H1 (cell line): Measurements from ENCODE around the gene FANK1. TPM values are rescaled to one million over a fixed set of nuclear protein-coding genes. Genes with fewer than 3 reads are reported as not detected.

Experiments
- BACH1 ChIP-seq: IDR thresholded peaks from 2 replicates; pipeline ENCODE4 v1.6.1; 2012; ENCODE audit warnings: low read length, improper control_type of control experiment
- BRCA1 ChIP-seq: IDR thresholded peaks from 2 replicates; pipeline ENCODE4 v1.6.1; 2012; ENCODE audit warnings: low read depth, low read length, improper control_type of control experiment
- CTBP2 ChIP-seq: IDR thresholded peaks from 2 replicates; pipeline ENCODE4 v1.7.0; 2011; ENCODE audit warnings: borderline replicate concordance, mild to moderate bottlenecking, moderate library complexity, mixed read lengths, low read length; ENCODE audit not compliant: insufficient read depth, insufficient read length
- EZH2 ChIP-seq: fragments of 200-600 bp; sonication (generic); IDR thresholded peaks from 2 replicates; pipeline ENCODE4 v1.7.1; 2012; ENCODE audit warnings: low read depth, mild to moderate bottlenecking, moderate library complexity, low read length, inconsistent platforms; ENCODE audit not compliant: severe bottlenecking
- RXRA ChIP-seq: IDR thresholded peaks from 2 replicates; pipeline ENCODE4 v1.6.1; 2011; ENCODE audit warnings: low read depth, mild to moderate bottlenecking, low read length, moderate library complexity; ENCODE audit not compliant: insufficient read depth
- TAF1 ChIP-seq: IDR thresholded peaks from 2 replicates; pipeline ENCODE4 v1.6.1; 2011; ENCODE audit warnings: mild to moderate bottlenecking, low read depth, low read length
- polyA plus RNA-seq, 7 experiments: library from polyadenylated mRNA; depleted of rRNA in 3 of 7; stranded (reverse) in 5 of 7; unstranded in 2 of 7; fragments of >200 nt in 5 of 7; fragments of 200-250 nt in 2 of 7; gene quantifications; 1 replicate in 5 of 7; 2 replicates in 1 of 7; 4 replicates in 1 of 7; pipeline versions ENCODE4 v1.2.1 to v1.2.3, GENCODE V29; 2011 to 2013; ENCODE audit warnings: missing spikeins in 2 of 7, mixed read lengths in 2 of 7
- total RNA-seq: library from RNA; stranded (reverse); fragmentation: NEBNext Ultra II Directional; extraction: Animal tissue kit (Norgen Biotek cat#: 25700); gene quantifications from 2 replicates; pipeline ENCODE4 v1.2.1, GENCODE V29; 2021

FANK1 gene
- total and polyA plus RNA-seq, 2 of the 8 experiments (the other 6 are each of a cell fraction or from before 2014, with no cell fraction given): 1.2 TPM; not detected in 1

GRCh38 chr10:125995726-125996304 lies 99.5 kb downstream of the FANK1 start (continued):
- TF ChIP-seq RXRA (no peak), TAF1 (no peak), BRCA1 (no peak), CTBP2 (no peak), BACH1 (no peak), EZH2 (no peak)
